ENCODE results near the gene EPHB3. TPM values are rescaled to one million over a fixed set of nuclear protein-coding genes. Genes with fewer than 3 reads are reported as not detected.

The EPHB3 gene
- total and polyA plus RNA-seq, 10 of the 15 experiments (the other 5 are each of a cell fraction or from before 2014, with no cell fraction given), result 0.09 TPM; not detected in 9

DNA sequence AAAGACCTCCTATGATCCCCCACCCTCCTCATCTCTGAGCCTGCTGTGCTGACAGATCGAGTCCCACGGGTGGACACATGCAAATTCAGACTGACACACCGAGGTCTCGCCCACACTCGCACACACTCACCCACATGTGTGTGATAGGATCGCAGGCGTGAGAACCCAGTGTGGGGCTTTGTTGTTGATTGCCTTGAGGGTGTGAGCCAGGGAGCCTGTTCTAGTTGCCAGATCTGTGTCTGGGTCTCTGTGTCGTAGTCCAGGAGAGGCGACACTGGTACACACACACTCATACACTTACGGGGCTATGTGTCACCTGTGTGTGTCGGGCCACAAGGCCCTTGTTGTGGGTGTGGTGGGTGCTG, 2.0 kb downstream of the EPHB3 start:
- intact Hi-C loops (cut with micrococcal nuclease; ENCODE audit: unreplicated experiment), result no loop called here
- FAIRE-seq (no peak), DNase-seq (ENCODE audit: low read depth, low spot score) (no peak), ATAC-seq (no peak)
- in situ Hi-C loops (cut with MboI), result no loop called here
- WGBS (ENCODE audit: insufficient coverage, insufficient replicate concordance, low lambda C conversion rate, missing lambda C conversion rate), result 38% methylated on average over 11 of the region's 11 CpGs
- ChIA-PET RAD21 (ENCODE audit: unreplicated experiment) (no interaction called here), SMC1A (ENCODE audit: uncharacterized antibody, unreplicated experiment) (no interaction called here), POLR2A (no interaction called here), CTCF (interaction anchor here (1.2 kb wide), 1 partner anchor 214 kb away, joined by 4 read pairs; no protein-coding TSS in a partner anchor)
- peaks cover 9 to 15% of the 10 kb centered on the region in 2 experiments for H3K27me3 ChIP-seq (replicated peaks in 1 of 2; ENCODE audit: control insufficient read depth in 2 of 2, insufficient read depth in 2 of 2, low read length in 1 of 2)
- no peak overlapping the region for H3K27ac ChIP-seq (ENCODE audit: control insufficient read depth, insufficient read depth)
- BruUV-seq (replicated peaks), result no TSS peak
- no peaks in the 10 kb centered on the region for H3K9me3 ChIP-seq (replicated peaks; ENCODE audit: control insufficient read depth, insufficient read depth, low read length)
- H3K9ac ChIP-seq (ENCODE audit: control insufficient read depth, insufficient read depth, low read length), result no peak overlapping the region
- H4K20me1 ChIP-seq (ENCODE audit: control insufficient read depth, insufficient read depth), result no peaks in the 10 kb centered on the region
- no peaks in the 10 kb centered on the region for H3K79me2 ChIP-seq (ENCODE audit: control insufficient read depth, insufficient read depth, low read length)
- no peak overlapping the region for H3K4me3 ChIP-seq
- H2AFZ ChIP-seq (ENCODE audit: control insufficient read depth, low read depth, low read length), result no peak overlapping the region
- TF ChIP-seq TARDBP (IDR thresholded peaks at IDR 0.05; ENCODE audit: borderline replicate concordance) (no peak), RELB (IDR thresholded peaks at IDR 0.05; ENCODE audit: low read depth) (no peak), SIX5 (IDR thresholded peaks at IDR 0.05; ENCODE audit: low read depth, low read length, severe bottlenecking) (no peak), TCF3 (IDR thresholded peaks at IDR 0.05; ENCODE audit: borderline replicate concordance, insufficient read depth, low read depth, low read length) (no peak), SMAD5 (IDR thresholded peaks at IDR 0.05; ENCODE audit: low read depth) (no peak), CBX3 (IDR thresholded peaks at IDR 0.05; ENCODE audit: borderline replicate concordance, low read depth) (no peak), CBFB (IDR thresholded peaks at IDR 0.05; ENCODE audit: low read depth) (no peak), ZNF217 (IDR thresholded peaks at IDR 0.05) (no peak), CHD1 (IDR thresholded peaks at IDR 0.05; ENCODE audit: low read depth, low read length) (no peak), NFYB (IDR thresholded peaks at IDR 0.05; ENCODE audit: insufficient read depth, low read depth, low read length) (no peak), ZNF207 (IDR thresholded peaks at IDR 0.05; ENCODE audit: borderline replicate concordance) (no peak)
- TF ChIP-seq, protein P1, sequence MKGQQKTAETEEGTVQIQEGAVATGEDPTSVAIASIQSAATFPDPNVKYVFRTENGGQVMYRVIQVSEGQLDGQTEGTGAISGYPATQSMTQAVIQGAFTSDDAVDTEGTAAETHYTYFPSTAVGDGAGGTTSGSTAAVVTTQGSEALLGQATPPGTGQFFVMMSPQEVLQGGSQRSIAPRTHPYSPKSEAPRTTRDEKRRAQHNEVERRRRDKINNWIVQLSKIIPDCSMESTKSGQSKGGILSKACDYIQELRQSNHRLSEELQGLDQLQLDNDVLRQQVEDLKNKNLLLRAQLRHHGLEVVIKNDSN (IDR thresholded peaks at IDR 0.05; ENCODE audit: borderline replicate concordance, extremely low read length, insufficient read depth, low read depth, low read length), result no peak
- TF ChIP-seq, protein P2, sequence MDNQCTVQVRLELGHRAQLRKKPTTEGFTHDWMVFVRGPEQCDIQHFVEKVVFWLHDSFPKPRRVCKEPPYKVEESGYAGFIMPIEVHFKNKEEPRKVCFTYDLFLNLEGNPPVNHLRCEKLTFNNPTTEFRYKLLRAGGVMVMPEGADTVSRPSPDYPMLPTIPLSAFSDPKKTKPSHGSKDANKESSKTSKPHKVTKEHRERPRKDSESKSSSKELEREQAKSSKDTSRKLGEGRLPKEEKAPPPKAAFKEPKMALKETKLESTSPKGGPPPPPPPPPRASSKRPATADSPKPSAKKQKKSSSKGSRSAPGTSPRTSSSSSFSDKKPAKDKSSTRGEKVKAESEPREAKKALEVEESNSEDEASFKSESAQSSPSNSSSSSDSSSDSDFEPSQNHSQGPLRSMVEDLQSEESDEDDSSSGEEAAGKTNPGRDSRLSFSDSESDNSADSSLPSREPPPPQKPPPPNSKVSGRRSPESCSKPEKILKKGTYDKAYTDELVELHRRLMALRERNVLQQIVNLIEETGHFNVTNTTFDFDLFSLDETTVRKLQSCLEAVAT (IDR thresholded peaks at IDR 0.05), result no peak
- TF ChIP-seq, protein P3, sequence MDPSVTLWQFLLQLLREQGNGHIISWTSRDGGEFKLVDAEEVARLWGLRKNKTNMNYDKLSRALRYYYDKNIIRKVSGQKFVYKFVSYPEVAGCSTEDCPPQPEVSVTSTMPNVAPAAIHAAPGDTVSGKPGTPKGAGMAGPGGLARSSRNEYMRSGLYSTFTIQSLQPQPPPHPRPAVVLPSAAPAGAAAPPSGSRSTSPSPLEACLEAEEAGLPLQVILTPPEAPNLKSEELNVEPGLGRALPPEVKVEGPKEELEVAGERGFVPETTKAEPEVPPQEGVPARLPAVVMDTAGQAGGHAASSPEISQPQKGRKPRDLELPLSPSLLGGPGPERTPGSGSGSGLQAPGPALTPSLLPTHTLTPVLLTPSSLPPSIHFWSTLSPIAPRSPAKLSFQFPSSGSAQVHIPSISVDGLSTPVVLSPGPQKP (IDR thresholded peaks at IDR 0.05; ENCODE audit: low read depth, low read length), result no peak
- H3K36me3 ChIP-seq (ENCODE audit: control insufficient read depth in 2 of 2, insufficient read depth in 2 of 2, low read length in 1 of 2), result no peaks in the 10 kb centered on the region
- no peak overlapping the region for H3K4me2 ChIP-seq (ENCODE audit: control insufficient read depth, insufficient read depth)
- peaks cover 8% of the 10 kb centered on the region; the same call in 1 of the 2 replicates for H3K4me1 ChIP-seq (ENCODE audit: control insufficient read depth, insufficient read depth, low read length)

Measured in GM12878 (cell line).